Measurements from ENCODE around the gene LACTBL1.

The LACTBL1 gene

DNA sequence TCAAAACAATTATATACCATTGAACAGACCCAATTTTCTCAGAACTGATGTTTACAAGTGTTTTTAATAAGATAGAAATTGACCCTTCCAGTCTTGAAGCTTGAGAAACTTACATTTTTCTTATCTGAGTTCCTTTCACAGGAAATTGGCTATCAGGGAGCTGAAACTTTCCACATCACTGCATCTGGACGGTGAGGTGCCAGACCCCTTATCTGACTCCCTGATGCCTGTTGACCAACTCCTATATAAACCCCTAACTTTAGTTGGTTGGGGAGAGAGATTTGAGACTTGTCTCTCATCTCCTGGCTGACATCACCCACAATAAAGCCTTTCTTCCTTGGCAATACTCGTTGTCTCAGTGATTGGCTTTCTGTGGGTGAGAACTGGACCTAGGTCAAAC is 31.4 kb downstream of the LACTBL1 start:
- DNase-seq = no peak

DNA sequence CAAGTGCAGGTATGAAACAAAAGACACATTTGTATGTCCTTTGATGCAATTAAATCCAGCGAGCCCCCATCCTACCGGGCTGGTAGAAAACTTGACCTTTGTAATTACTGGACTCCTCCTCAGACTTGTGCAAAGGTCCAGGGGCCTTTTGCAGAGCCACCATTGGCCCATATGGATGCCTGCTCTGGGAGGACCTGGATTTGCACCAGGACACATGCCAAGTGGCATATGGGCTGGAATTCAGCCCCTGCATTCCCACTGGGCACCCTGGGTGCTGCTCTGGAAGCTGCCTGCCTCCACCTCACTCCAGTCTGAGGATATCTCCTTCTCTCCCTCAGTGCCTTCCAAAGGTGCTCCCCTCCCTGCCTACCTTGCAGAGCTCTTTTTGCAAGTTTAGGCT is 36.0 kb downstream of the LACTBL1 start:
- DNase-seq = no peak

DNA sequence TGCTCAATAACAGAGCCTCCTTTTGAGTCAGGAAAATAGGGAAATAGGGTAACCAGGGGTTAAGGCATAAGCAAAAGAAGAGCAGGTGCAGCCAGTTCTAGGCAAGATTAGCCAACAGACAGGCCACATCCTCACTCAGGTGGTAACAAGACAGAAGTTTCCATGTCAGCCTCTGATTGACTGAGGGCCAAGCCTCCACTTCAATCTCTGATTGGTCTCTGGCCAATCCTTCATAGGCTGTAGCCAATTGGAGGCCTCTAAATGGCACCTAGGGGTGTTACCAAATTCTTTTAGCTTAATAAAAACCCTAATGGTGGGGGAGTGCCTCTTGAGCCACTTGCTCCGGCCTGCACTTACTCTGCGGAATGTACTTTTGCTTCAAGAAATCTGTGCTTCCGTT is 37.2 kb downstream of the LACTBL1 start:
- DNase-seq = no peak

DNA sequence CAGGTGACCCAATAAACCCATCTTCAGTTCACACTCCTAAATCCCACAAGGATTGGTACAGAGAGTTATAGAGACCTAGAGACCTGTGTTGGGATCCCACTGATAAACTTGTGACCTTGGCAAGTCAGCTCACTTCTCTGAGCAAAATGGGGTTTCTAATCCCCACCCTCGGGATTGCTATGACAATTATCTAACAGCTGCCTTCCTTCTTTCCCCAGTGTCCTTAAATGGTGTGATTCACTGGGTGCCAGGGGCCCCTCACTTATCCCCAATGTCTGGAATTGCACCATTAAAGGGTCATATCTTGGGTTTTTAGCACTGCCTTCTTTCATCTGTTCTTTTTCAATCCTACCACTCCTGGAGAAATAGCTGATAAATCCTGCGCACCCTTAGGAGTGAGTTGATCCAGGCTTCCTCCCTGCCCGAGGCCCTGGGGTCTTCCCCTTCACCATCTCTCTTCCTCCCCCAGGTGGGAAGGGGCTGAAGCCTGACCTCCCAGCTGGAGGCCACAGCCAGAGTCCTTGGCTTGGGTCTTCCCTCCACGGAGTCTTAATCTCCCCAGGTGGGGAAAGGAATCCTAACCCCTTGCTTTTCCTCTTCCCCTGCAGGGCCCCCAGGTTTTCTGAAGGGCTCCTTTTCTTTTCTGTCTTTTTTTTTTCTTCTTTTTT is 39.7 kb downstream of the LACTBL1 start:
- no peak for DNase-seq

DNA sequence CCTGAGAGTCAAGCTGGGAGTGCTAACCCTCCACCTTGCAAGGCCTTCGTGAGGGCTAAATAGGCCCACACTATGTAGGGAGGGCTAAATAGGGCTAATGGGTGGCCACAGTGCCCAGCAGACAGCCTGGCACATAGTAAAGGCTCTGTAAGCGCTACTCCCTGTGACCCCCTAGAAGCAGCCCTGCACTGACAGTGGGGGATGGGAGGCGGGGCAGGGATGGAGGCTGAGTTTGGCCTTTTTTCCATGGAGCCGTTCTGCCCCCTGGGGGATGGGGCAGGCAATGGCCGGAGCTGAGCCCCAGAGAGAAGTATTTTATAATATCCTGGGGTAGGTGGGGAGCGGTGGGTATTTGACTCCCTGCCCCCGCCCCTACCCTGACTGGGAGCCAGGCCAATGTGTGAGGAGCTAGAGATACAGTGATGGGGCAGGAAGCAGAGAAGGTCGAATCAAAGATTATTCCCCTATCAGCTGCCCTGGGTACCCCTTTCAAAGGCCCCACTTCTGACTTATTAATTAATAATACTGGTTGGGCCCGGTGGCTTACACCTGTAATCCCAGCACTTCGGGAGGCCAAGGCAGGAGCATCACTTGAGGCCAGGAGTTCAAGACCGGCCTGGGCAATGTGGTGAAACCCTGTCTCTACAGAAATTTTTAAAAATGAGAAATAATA is 42.3 kb downstream of the LACTBL1 start:
- peak; percentile 74 for DNase-seq

DNA sequence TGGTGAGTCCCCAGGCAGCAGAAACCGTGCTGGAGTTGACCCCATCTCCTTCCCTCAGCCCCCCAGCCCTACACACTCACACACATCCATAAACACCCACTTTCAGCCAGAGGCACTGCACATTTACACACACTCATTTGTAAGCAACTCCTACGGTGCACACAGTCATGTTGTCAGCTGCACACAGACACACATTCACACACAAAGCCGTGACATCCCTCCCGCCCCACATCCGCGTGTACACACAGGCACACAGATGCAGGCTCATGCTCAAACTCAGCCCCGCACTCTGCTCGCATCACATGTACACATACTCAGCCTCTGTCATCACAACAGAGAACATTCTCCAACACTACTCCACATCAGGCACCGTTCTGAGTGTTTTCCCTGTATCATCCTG is 47.6 kb downstream of the LACTBL1 start:
- DNase-seq = no peak

DNA sequence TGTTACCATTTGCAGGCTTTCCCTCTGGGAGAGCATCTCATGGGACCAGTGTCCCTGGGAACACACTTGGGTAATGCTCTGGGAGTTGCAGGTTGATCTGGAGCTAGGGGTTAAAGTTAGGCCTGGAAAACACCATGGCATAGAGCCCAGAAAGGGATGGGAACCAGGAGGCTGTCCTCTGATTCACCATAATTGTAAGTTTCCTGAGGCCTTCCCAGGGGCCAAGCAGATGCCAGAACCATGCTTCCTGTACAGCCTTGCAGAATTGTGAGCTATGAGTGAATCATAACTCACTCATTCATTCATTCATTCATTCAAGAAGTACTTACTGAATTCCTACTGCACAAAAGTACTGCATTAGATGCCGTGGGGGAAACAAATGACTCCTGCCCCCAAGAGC is 50.0 kb downstream of the LACTBL1 start:
- DNase-seq = no peak

DNA sequence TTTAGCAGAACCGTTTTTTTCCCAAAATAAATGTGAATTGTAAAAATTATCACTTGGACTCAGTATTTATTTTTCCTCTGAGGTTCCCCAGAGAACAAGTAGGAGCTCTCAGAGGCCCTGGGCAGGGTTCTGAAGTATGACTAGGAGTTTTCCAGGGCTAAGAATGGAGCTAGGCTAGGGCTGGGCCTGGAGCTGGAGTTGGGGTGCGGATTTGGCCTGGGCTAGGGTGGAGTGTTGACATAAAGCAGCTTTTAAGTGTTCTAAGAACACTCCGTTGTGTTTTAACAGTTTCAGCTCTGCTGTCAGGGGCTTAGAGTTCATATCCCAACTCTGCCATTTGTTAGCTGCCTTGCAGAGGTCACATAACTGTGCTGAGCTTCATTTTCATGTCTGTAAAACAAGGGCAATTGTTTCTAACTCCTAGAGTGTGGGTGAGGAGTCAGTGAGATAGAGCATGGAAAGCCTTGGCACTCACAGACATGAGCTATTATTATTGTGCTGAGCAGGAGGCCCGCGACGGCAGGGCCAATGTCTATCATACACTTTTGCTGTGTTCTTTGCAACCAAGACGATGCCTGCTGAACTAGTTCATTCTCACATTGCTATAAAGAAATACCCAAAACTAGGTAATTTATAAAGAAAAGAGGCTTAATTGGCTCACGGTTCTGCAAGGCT is 51.1 kb downstream of the LACTBL1 start:
- DNase-seq = no peak

DNA sequence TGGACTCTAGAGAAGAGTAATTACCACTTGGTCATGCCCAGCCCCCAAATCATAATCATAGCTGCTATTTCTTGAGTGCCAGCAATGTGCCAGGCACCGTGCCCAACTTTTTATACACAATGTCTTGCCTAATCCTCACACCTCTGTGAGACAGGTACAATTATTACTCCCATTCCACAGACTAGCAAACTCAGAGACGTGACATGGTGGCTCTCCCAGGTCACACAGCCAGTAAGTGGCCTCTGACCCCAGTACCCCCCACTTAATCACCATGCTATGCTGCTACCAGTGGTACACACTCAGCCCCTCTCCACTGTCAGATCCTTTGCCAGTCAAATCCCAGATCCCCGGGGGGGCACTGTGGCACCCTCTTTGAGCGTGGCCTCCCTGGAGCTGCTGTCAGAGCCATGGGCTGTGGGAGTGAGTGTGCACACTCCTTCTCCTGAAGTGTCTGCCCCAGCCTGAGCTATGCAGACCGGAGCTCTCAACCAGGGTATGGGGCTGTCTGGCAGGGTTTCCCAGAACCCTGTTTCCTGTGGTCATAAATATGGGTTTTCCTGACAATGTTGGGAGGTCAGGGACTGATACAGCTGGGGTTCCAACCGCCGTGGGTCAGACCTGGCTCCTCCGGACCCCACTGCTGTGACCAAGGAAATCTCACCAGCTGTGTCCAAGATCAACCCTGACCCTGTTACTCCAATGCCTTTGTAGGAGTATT is 51.8 kb downstream of the LACTBL1 start:
- no peak for DNase-seq

- no peak for DNase-seq
Observed at GRCh38 chr1:22920026-22920733, 52.5 kb downstream of the LACTBL1 start.

DNA sequence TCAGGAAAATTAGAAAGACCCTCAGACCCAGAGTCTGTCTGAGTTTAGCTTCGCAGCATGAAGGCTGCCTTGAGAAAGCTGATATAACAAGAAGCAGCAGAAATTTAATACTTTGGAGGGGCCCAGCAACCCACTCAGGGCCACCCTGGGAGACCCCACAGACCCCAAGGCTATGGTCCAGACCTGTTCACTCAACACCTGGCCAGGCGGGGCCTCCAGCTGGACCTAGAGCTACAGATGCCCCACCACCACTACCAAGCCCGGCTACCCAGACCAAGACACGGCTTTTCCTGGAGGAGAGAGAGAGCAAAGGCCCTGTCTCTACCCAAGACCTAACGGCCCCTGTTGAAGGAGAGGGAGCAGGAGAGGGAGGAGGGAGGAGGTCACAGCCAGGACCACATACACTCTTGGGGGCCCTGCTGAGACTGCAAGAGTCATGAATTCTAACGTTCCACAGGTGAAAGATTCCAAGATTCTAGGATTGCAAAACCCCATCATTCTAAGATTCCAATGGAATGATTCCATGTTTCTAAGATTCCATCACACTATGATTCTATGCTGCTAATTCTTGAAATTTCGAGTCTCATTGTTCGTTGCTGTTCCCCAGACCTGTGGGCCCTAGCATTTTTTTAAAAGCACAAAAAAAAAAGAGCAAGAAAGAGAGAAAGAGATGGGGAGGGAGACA is 53.2 kb downstream of the LACTBL1 start:
- DNase-seq = no peak

- no peak for DNase-seq
Observed at GRCh38 chr1:22918644-22919043, 54.0 kb downstream of the LACTBL1 start.

- DNase-seq = no peak
Observed at GRCh38 chr1:22917989-22918388, 54.7 kb downstream of the LACTBL1 start.

GRCh38 chr1:22916471-22916820 is 56.2 kb downstream of the LACTBL1 start:
- DNase-seq = no peak

- no peak for DNase-seq
Observed at GRCh38 chr1:22915816-22916470, 56.7 kb downstream of the LACTBL1 start.

GRCh38 chr1:22915231-22915630 is 57.4 kb downstream of the LACTBL1 start:
- no peak for DNase-seq

DNA sequence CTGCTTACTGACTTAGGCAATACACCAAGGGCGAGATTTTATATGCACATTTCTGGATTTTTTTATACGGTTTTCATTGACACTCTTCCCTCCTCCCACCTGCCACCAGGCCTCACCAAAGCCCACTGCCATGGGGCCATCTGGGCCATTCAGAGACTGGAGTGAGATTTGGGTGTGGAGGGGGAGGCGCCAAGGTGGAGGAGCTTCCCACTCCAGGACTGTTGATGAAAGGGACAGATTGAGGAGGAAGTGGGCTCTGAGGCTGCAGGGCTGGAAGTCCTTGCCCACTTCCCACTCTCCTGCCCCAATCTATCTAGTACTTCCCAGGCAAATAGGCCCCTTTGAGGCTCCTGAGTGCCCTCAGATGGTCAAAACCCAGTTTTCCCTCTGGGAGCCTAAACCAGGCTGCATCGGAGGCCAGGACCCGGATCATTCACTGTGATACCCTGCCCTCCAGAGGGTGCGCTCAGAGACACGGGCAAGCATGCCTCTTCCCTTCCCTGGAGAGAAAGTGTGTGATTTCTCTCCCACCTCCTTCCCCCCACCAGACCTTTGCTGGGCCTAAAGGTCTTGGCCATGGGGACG is 57.9 kb downstream of the LACTBL1 start:
- no peak for DNase-seq

GRCh38 chr1:22914156-22914555 is 58.5 kb downstream of the LACTBL1 start:
- no peak for DNase-seq

DNA sequence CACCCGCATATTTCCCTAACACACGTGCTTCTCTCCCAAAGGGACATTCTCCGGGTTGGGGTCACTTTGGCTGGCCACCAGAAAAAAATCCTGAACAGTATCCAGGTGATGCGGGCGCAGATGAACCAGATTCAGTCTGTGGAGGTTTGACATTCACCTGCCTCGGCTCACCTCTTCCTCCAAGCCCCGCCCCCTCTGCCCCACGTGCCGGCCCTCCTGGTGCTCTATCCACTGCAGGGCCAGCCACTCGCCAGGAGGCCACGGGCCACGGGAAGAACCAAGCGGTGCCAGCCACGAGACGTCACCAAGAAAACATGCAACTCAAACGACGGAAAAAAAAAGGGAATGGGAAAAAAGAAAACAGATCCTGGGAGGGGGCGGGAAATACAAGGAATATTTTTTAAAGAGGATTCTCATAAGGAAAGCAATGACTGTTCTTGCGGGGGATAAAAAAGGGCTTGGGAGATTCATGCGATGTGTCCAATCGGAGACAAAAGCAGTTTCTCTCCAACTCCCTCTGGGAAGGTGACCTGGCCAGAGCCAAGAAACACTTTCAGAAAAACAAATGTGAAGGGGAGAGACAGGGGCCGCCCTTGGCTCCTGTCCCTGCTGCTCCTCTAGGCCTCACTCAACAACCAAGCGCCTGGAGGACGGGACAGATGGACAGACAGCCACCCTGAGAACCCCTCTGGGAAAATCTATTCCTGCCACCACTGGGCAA is 59.1 kb downstream of the LACTBL1 start:
- DNase-seq = no peak

GRCh38 chr1:22912311-22912710 is 60.4 kb downstream of the LACTBL1 start:
- DNase-seq = no peak

All from 8988T (cell line).